PC-3 (cell line): ENCODE data around the gene FBXW7.

Experiments
- CTCF ChIP-seq: fragments of 300-600 bp; sonication (generic); conservative IDR thresholded peaks from 2 replicates; pipeline ENCODE4 v1.5.1; 2017; ENCODE audit warnings: antibody characterized with exemption, low read depth, mild to moderate bottlenecking, low read length
- EZH2 ChIP-seq: fragments of 300-600 bp; sonication (generic); IDR thresholded peaks from one replicate; pipeline ENCODE4 v1.6.1; 2017; ENCODE audit warnings: antibody characterized with exemption, mild to moderate bottlenecking, low read length; ENCODE audit not compliant: unreplicated experiment

DNA sequence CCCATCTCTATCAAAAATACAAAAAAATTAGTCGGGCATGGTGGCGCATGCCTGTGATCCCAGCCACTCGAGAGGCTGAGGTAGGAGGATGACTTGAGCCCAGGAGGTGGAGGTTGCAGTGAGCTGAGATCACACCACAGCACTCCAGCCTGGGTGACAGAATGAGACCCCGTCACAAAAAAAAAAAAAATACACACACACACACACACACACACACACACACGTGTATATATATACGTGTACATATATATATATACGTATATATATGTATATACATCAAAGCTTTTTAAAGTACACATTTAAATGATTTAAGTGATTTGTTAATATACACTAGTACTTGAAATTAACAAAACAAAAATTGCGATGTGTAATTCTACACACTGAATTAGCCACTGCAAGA is 6.0 kb downstream of the FBXW7 start:
- no peak for TF ChIP-seq CTCF
- no peak for TF ChIP-seq EZH2
